Astrocyte (in vitro differentiated cells and primary cell): ENCODE results near the gene FAM241A. TPM values are rescaled to one million over a fixed set of nuclear protein-coding genes. Genes with fewer than 3 reads are reported as not detected.

Experiments used
- DNase-seq: peaks from one replicate; pipeline ENCODE4 v3.0.0-alpha.2; 2010; ENCODE audit warnings: low read depth
- FAIRE-seq: peaks from 2 replicates; lab custom pipeline; 2011; peaks lifted over from hg19 to GRCh38; lab: Jason Lieb, UNC
- H2AFZ ChIP-seq: 2 replicates; pipeline ENCODE4 v1.6.0; 2012; ENCODE audit warnings: low read depth, low read length, inconsistent platforms
- H3K27ac ChIP-seq: 2 replicates; pipeline ENCODE4 v1.5.1; 2011; ENCODE audit warnings: low read depth, low read length, inconsistent platforms
- H3K27me3 ChIP-seq: 2 replicates; pipeline ENCODE4 v1.6.0; 2011; ENCODE audit warnings: low read length, inconsistent platforms; ENCODE audit not compliant: insufficient read depth
- H3K36me3 ChIP-seq: 2 replicates; pipeline ENCODE4 v1.5.1; 2011; ENCODE audit warnings: low read length, inconsistent platforms; ENCODE audit not compliant: insufficient read depth
- H3K4me1 ChIP-seq: 2 replicates; pipeline ENCODE4 v1.5.1; 2011; ENCODE audit warnings: low read length, inconsistent platforms; ENCODE audit not compliant: insufficient read depth
- H3K4me2 ChIP-seq: 2 replicates; pipeline ENCODE4 v1.6.0; 2012; ENCODE audit warnings: low read length, inconsistent platforms
- H3K4me3 ChIP-seq: 2 replicates; pipeline ENCODE4 v1.5.1; 2011; ENCODE audit warnings: low read depth, mild to moderate bottlenecking, low read length, inconsistent platforms; ENCODE audit not compliant: insufficient read depth
- H3K79me2 ChIP-seq: 2 replicates; pipeline ENCODE4 v1.6.0; 2012; ENCODE audit warnings: mild to moderate bottlenecking, low read length, inconsistent platforms; ENCODE audit not compliant: insufficient read depth
- H3K9ac ChIP-seq: 2 replicates; pipeline ENCODE4 v1.6.0; 2012; ENCODE audit warnings: mild to moderate bottlenecking, low read length, inconsistent platforms
- H3K9me3 ChIP-seq: 2 replicates; pipeline ENCODE4 v1.5.1; 2012; ENCODE audit warnings: low read depth, mild to moderate bottlenecking, low read length, inconsistent platforms; ENCODE audit not compliant: insufficient read depth
- H4K20me1 ChIP-seq: 2 replicates; pipeline ENCODE4 v1.6.0; 2012; ENCODE audit warnings: low read length, inconsistent platforms; ENCODE audit not compliant: insufficient read depth
- H3K27ac Mint-ChIP-seq: one replicate; pipeline ENCODE4 v1.8.0; 2021; ENCODE audit warnings: mild to moderate bottlenecking, mixed read lengths; ENCODE audit not compliant: unreplicated experiment
- H3K27me3 Mint-ChIP-seq: one replicate; pipeline ENCODE4 v1.8.0; 2021; ENCODE audit warnings: low read depth, mixed read lengths; ENCODE audit not compliant: unreplicated experiment
- H3K36me3 Mint-ChIP-seq: one replicate; pipeline ENCODE4 v1.8.0; 2021; ENCODE audit warnings: low read depth, mixed read lengths; ENCODE audit not compliant: unreplicated experiment
- H3K4me1 Mint-ChIP-seq: one replicate; pipeline ENCODE4 v1.8.0; 2021; ENCODE audit warnings: low read depth, mixed read lengths; ENCODE audit not compliant: unreplicated experiment
- H3K4me3 Mint-ChIP-seq: one replicate; pipeline ENCODE4 v1.8.0; 2021; ENCODE audit warnings: mild to moderate bottlenecking, moderate library complexity, mixed read lengths; ENCODE audit not compliant: unreplicated experiment
- H3K9me3 Mint-ChIP-seq: one replicate; pipeline ENCODE4 v1.8.0; 2021; ENCODE audit warnings: mild to moderate bottlenecking, mixed read lengths; ENCODE audit not compliant: unreplicated experiment
- CTCF ChIP-seq: IDR thresholded peaks from 2 replicates; pipeline ENCODE4 v1.5.1; 2011; ENCODE audit warnings: low read depth, mild to moderate bottlenecking, inconsistent platforms, low read length, moderate library complexity; ENCODE audit not compliant: insufficient read depth
- EZH2 ChIP-seq: IDR thresholded peaks from 2 replicates; pipeline ENCODE4 v1.6.1; 2012; ENCODE audit warnings: mild to moderate bottlenecking, low read length, inconsistent platforms; ENCODE audit not compliant: insufficient read depth
- total RNA-seq: library from RNA; stranded (reverse); gene quantifications from 2 replicates; pipeline ENCODE4 v1.2.1, GENCODE V29; 2021

FAM241A gene
- total RNA-seq, 1 donor from 2014 or later, result 1.7 TPM

- Histone ChIP-seq H4K20me1 (no peaks in the 10 kb centered on the region), H3K9me3 (no peaks in the 10 kb centered on the region), H2AFZ (no peak overlapping the region), H3K27me3 (no peaks in the 10 kb centered on the region), H3K4me2 (no peak overlapping the region), H3K9ac (no peak overlapping the region), H3K4me3 (no peak overlapping the region), H3K27ac (no peak overlapping the region), H3K36me3 (no peaks in the 10 kb centered on the region), H3K4me1 (no peaks in the 10 kb centered on the region), H3K79me2 (no peaks in the 10 kb centered on the region)
- FAIRE-seq (no peak), DNase-seq (no peak)
- Mint-ChIP-seq H3K4me1 (peaks cover 4% of the 10 kb centered on the region), H3K27ac (no peak overlapping the region), H3K4me3 (no peak overlapping the region), H3K27me3 (no peaks in the 10 kb centered on the region), H3K36me3 (no peaks in the 10 kb centered on the region), H3K9me3 (no peaks in the 10 kb centered on the region)
- TF ChIP-seq EZH2 (no peak), CTCF (no peak)
Measured at GRCh38 chr4:112199041-112199440, 53.8 kb downstream of the FAM241A start.

- Histone ChIP-seq H3K9me3 (no peaks in the 10 kb centered on the region), H3K27me3 (no peaks in the 10 kb centered on the region), H3K36me3 (no peaks in the 10 kb centered on the region), H3K4me3 (no peak overlapping the region), H2AFZ (no peak overlapping the region), H3K4me2 (no peak overlapping the region), H4K20me1 (no peaks in the 10 kb centered on the region), H3K27ac (no peak overlapping the region), H3K4me1 (no peaks in the 10 kb centered on the region), H3K79me2 (no peaks in the 10 kb centered on the region), H3K9ac (no peak overlapping the region)
- Mint-ChIP-seq H3K4me1 (peaks cover 4% of the 10 kb centered on the region), H3K27me3 (no peaks in the 10 kb centered on the region), H3K27ac (no peak overlapping the region), H3K9me3 (no peaks in the 10 kb centered on the region), H3K36me3 (no peaks in the 10 kb centered on the region), H3K4me3 (no peak overlapping the region)
- TF ChIP-seq CTCF, result no peak
- TF ChIP-seq EZH2, result no peak
- no peak for DNase-seq
- FAIRE-seq, result no peak
Measured at GRCh38 chr4:112201915-112202505, 56.8 kb downstream of the FAM241A start.

GRCh38 chr4:112203593-112203992, 58.3 kb downstream of the FAM241A start:
- Histone ChIP-seq H3K27ac (no peak overlapping the region), H3K36me3 (no peaks in the 10 kb centered on the region), H3K4me1 (no peaks in the 10 kb centered on the region), H4K20me1 (no peaks in the 10 kb centered on the region), H3K9me3 (no peaks in the 10 kb centered on the region), H3K4me2 (no peak overlapping the region), H3K9ac (no peak overlapping the region), H2AFZ (no peak overlapping the region), H3K79me2 (no peaks in the 10 kb centered on the region), H3K27me3 (no peaks in the 10 kb centered on the region), H3K4me3 (no peak overlapping the region)
- FAIRE-seq, result no peak
- Mint-ChIP-seq H3K9me3 (peaks cover 4% of the 10 kb centered on the region), H3K27ac (no peak overlapping the region), H3K4me1 (peaks cover 4% of the 10 kb centered on the region), H3K27me3 (no peaks in the 10 kb centered on the region), H3K4me3 (no peak overlapping the region), H3K36me3 (no peaks in the 10 kb centered on the region)
- no peak for DNase-seq
- TF ChIP-seq EZH2 (no peak), CTCF (no peak)
